LoVo (cell line): Measurements from ENCODE around the gene DPH6.
"Not testable (repeated sequence)": the region's sequence is repeated elsewhere in the genome, so short reads cannot be mapped to it uniquely, and the experiment has no call there.

Experiments
- DNase-seq: peaks from one replicate; pipeline ENCODE4 v3.0.0-alpha.2; 2016; ENCODE audit warnings: low spot score

The DPH6 gene

GRCh38 chr15:35485411-35485810, 60.6 kb downstream of the DPH6 start:
- DNase-seq, result no peak

- DNase-seq, result no peak
These were observed 61.6 kb downstream of the DPH6 start for GRCh38 chr15:35484231-35484945.

- DNase-seq, result peak; percentile 89
These were observed 64.0 kb downstream of the DPH6 start for GRCh38 chr15:35481992-35482391.

GRCh38 chr15:35481064-35481463, 64.9 kb downstream of the DPH6 start:
- DNase-seq, result no peak

- DNase-seq, result no peak
These were observed 66.5 kb downstream of the DPH6 start for GRCh38 chr15:35479423-35479822.

GRCh38 chr15:35477312-35478262, 68.4 kb downstream of the DPH6 start:
- no peak for DNase-seq

GRCh38 chr15:35471024-35471423, 74.9 kb downstream of the DPH6 start:
- DNase-seq, result no peak

- DNase-seq, result no peak
These were observed 75.5 kb downstream of the DPH6 start for GRCh38 chr15:35470441-35470840.

- DNase-seq, result no peak
These were observed 79.5 kb downstream of the DPH6 start for GRCh38 chr15:35466476-35466875.

GRCh38 chr15:35465783-35466182, 80.2 kb downstream of the DPH6 start:
- DNase-seq, result no peak

GRCh38 chr15:35460616-35461015, 85.3 kb downstream of the DPH6 start:
- no peak for DNase-seq

- no peak for DNase-seq
These were observed 87.6 kb downstream of the DPH6 start for GRCh38 chr15:35458176-35458856.

GRCh38 chr15:35455201-35455600, 90.8 kb downstream of the DPH6 start:
- no peak for DNase-seq

GRCh38 chr15:35450492-35450891, 95.5 kb downstream of the DPH6 start:
- no peak for DNase-seq

- no peak for DNase-seq
These were observed 97.7 kb downstream of the DPH6 start for GRCh38 chr15:35448294-35448693.

- no peak for DNase-seq
These were observed 100.1 kb downstream of the DPH6 start for GRCh38 chr15:35445891-35446290.

GRCh38 chr15:35444557-35445204, 101.3 kb downstream of the DPH6 start:
- peak; percentile 54 for DNase-seq

- no peak for DNase-seq
These were observed 102.6 kb downstream of the DPH6 start for GRCh38 chr15:35443376-35443775.

GRCh38 chr15:35442742-35443141, 103.2 kb downstream of the DPH6 start:
- no peak for DNase-seq

GRCh38 chr15:35441279-35441678, 104.7 kb downstream of the DPH6 start:
- DNase-seq, result not testable (repeated sequence)

- no peak for DNase-seq
These were observed 105.7 kb downstream of the DPH6 start for GRCh38 chr15:35440265-35440664.

GRCh38 chr15:35439291-35439690, 106.7 kb downstream of the DPH6 start:
- DNase-seq, result no peak
